NT2/D1 (cell line): ENCODE data around the gene DLG3.
A peak's percentile ranks its signal among the peaks of the same experiment; 100 is the strongest.
"Not testable (repeated sequence)": the region's sequence is repeated elsewhere in the genome, so short reads cannot be mapped to it uniquely, and the experiment has no call there.

Experiments
- DNase-seq: peaks from one replicate; pipeline ENCODE4 v3.0.0-alpha.2; 2011; ENCODE audit warnings: low read depth, low spot score
- H3K27me3 ChIP-seq: 2 replicates; pipeline ENCODE4 v1.6.0; 2011; ENCODE audit warnings: mild to moderate bottlenecking; ENCODE audit not compliant: insufficient read length, insufficient read depth
- H3K36me3 ChIP-seq: 2 replicates; pipeline ENCODE4 v1.6.1; 2011; ENCODE audit warnings: mild to moderate bottlenecking, low read length, mixed read lengths; ENCODE audit not compliant: insufficient read depth, insufficient read length
- H3K4me1 ChIP-seq: 2 replicates; pipeline ENCODE4 v1.5.1; 2011; ENCODE audit not compliant: insufficient read depth, insufficient read length
- H3K4me3 ChIP-seq: 2 replicates; pipeline ENCODE4 v1.5.1; 2011; ENCODE audit warnings: low read depth; ENCODE audit not compliant: insufficient read length
- H3K9ac ChIP-seq: 2 replicates; pipeline ENCODE4 v1.6.0; 2011; ENCODE audit warnings: low read depth; ENCODE audit not compliant: insufficient read length
- H3K9me3 ChIP-seq: 2 replicates; pipeline ENCODE4 v1.5.1; 2011; ENCODE audit warnings: mild to moderate bottlenecking, low read length; ENCODE audit not compliant: insufficient read depth
- SUZ12 ChIP-seq: IDR thresholded peaks from 2 replicates; pipeline ENCODE4 v1.6.1; 2011; ENCODE audit not compliant: insufficient read length, insufficient read depth; ENCODE audit errors: extremely low read depth
- YY1 ChIP-seq: IDR thresholded peaks from 2 replicates; pipeline ENCODE4 v1.6.1; 2011; ENCODE audit not compliant: insufficient read length, insufficient read depth
- ZNF274 ChIP-seq: IDR thresholded peaks from 2 replicates; pipeline ENCODE4 v1.6.1; 2011; ENCODE audit warnings: mild to moderate bottlenecking, low read depth, low read length

DLG3 gene

DNA sequence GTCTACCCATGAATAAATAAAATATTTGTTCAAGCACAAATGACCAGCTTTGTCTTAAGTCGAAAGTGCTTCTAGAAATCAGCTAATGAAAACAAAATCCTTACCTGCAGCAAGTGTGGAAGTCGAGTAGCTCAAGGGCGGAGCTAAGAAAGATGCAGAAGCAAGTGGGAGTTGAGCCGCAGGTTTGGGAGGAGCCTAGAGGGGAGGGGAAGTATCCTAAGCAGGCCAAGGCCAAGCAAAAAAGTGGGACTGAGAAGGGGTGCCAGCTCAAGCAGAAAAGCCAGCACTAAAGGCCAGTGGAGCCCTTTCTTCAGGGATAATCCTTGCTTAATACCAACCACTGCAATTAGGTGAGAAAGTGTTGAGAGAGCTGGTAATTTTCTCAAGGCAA, 60.8 kb downstream of the DLG3 start:
- Histone ChIP-seq H3K9ac (no peak overlapping the region), H3K27me3 (no peaks in the 10 kb centered on the region), H3K4me3 (no peak overlapping the region), H3K4me1 (peaks cover 4% of the 10 kb centered on the region), H3K36me3 (peaks cover 52% of the 10 kb centered on the region), H3K9me3 (no peaks in the 10 kb centered on the region)
- TF ChIP-seq ZNF274, result no peak
- TF ChIP-seq SUZ12, result no peak
- TF ChIP-seq YY1, result no peak
- no peak for DNase-seq

DNA sequence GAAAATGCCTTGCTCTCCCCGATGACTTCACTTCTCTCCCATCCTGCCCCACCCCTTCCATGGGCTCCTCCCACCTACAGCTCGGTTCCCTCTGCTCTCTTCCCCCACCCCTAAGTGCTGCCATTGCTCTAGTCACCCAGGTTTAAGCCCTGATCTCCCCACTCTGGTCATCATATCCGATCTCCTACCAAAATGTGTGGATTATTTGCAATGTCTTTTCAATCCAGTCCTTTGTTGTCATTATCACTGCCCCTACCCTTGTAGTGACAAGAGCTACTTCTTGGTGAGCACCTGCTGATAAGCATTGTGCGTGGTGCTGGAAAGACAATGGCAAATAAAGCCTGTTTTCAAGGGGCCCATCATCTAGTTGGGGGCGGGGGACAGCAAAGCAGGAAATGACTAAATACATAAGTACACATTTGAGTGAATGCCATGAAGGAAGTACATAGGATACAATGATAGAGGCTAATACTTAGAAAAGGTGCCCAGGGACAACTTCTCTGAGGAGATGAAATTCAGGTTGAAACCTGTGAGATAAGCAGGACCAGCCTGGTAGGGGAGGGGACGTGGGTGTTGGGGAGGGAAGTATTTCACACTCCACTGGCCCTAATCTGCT, 63.8 kb downstream of the DLG3 start:
- H3K9ac ChIP-seq, result no peak overlapping the region
- TF ChIP-seq YY1, result no peak
- TF ChIP-seq ZNF274, result no peak
- TF ChIP-seq SUZ12, result no peak
- H3K27me3 ChIP-seq, result no peaks in the 10 kb centered on the region
- no peak overlapping the region for H3K4me3 ChIP-seq
- H3K36me3 ChIP-seq, result peaks cover 23% of the 10 kb centered on the region
- peak; percentile 11 for DNase-seq
- H3K4me1 ChIP-seq, result peaks cover 4% of the 10 kb centered on the region
- H3K9me3 ChIP-seq, result no peaks in the 10 kb centered on the region

DNA sequence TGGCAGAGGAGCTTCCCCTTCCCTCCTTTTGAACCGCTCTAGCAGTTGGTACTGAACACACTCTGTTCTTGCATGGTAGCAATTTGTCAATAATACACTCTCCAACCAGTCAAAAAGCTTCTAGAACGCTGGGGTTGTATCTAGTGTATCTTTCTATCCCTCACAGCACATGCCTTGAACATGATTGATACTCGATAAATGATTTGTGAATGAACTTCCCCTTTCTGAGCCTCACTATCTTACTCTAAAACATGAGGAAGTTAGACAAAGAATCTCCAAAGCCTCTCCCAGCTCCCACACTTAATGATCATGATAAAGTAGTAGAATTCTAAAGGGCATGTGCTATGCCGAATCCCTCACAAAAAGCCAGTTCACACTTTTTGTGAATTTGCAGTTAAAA, 64.4 kb downstream of the DLG3 start:
- H3K36me3 ChIP-seq, result peaks cover 17% of the 10 kb centered on the region
- TF ChIP-seq YY1 (no peak), ZNF274 (no peak), SUZ12 (no peak)
- no peaks in the 10 kb centered on the region for H3K9me3 ChIP-seq
- H3K27me3 ChIP-seq, result no peaks in the 10 kb centered on the region
- no peak overlapping the region for H3K9ac ChIP-seq
- peaks cover 4% of the 10 kb centered on the region for H3K4me1 ChIP-seq
- H3K4me3 ChIP-seq, result no peak overlapping the region
- no peak for DNase-seq

DNA sequence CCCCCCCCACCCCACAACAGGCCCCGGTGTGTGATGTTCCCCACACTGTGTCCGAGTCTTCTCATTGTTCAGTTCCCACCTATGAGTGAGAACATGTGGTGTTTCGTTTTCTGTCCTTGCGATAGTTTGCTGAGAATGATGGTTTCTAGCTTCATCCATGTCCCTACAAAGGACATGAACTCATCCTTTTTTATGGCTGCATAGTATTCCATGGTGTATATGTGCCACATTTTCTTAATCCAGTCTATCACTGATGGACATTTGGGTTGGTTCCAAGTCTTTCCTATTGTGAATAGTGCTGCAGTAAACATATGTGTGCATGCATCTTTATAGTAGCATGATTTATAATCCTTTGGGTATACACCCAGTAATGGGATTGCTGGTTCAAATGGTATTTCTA, 70.6 kb downstream of the DLG3 start:
- not testable (repeated sequence) for H3K9me3 ChIP-seq, H3K9ac ChIP-seq, H3K4me1 ChIP-seq, DNase-seq, H3K36me3 ChIP-seq, H3K27me3 ChIP-seq, H3K4me3 ChIP-seq

DNA sequence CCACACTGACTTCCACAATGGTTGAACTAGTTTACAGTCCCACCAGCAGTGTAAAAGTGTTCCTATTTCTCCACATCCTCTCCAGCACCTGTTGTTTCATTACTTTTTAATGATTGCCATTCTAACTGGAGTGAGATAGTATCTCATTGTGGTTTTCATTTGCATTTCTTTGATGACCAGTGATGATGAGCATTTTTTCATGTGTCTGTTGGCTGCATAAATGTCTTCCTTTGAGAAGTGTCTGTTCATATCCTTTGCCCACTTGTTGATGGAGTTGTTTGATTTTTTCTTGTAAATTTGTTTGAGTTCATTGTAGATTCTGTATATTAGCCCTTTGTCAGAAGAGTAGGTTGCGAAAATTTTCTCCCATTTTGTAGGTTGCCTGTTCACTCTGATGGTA, 71.1 kb downstream of the DLG3 start:
- not testable (repeated sequence) for H3K9ac ChIP-seq, H3K36me3 ChIP-seq, DNase-seq

DNA sequence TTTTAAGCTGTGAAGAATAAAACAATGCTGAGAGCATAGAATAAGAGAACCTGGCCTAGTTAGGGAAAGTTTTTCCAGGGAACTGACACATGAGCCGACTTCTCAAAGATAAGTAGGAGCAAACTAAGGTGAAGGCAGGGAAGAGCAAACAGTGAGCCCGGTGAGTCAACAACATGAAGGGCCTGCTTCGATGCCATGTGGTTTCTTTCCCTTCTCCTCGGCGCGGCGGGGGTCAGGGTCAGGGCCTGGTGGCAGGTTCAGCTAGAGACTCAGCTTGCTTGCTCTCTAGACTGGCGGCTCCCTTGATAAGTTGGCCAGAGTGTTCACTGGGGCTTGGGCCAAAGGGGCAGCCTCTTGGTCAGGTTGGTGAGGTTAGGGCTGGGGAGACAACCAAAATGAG, 81.1 kb downstream of the DLG3 start:
- Histone ChIP-seq H3K4me1 (no peaks in the 10 kb centered on the region), H3K4me3 (no peak overlapping the region), H3K36me3 (no peaks in the 10 kb centered on the region), H3K9me3 (peaks cover 13% of the 10 kb centered on the region; the same call in 1 of the 2 replicates), H3K9ac (no peak overlapping the region), H3K27me3 (no peaks in the 10 kb centered on the region)
- DNase-seq, result no peak
- TF ChIP-seq SUZ12 (no peak), YY1 (no peak), ZNF274 (no peak)

More for the DNA sequence above, 71.1 kb downstream of the DLG3 start:
- not testable (repeated sequence) for H3K9me3 ChIP-seq, H3K4me1 ChIP-seq, H3K4me3 ChIP-seq, H3K27me3 ChIP-seq

DNA sequence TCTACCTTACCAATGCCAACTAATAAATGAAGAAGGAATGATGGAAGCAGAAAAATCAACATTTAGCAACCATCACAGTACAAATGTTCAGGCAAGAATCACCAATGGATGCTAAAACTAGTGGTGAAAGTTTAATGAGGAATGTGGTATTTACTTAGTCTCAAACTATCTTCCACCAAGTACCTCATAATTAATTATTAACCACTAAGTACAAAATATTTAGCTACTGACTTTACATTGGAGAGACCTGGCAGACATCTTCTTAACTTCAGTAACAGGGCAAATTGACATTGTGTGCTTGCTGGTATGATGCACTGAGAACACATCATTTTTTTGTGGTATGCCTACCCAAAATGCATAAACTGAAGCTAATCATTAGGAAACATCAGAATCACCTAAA, 82.4 kb downstream of the DLG3 start:
- no peaks in the 10 kb centered on the region for H3K9me3 ChIP-seq
- no peak overlapping the region for H3K4me3 ChIP-seq
- DNase-seq, result no peak
- no peak overlapping the region for H3K9ac ChIP-seq
- no peaks in the 10 kb centered on the region for H3K4me1 ChIP-seq
- no peaks in the 10 kb centered on the region for H3K36me3 ChIP-seq
- TF ChIP-seq YY1 (no peak), SUZ12 (no peak), ZNF274 (no peak)
- H3K27me3 ChIP-seq, result no peaks in the 10 kb centered on the region
